ENCODE results near the gene PDE2A. TPM values are rescaled to one million over a fixed set of nuclear protein-coding genes. Genes with fewer than 3 reads are reported as not detected.

PDE2A gene
- total and polyA plus RNA-seq, 2 donors (not counting 3 experiments of a cell fraction or from before 2014, with no cell fraction given) = 14.8 to 16.8 TPM

- dilution Hi-C loops (cut with MboI; ENCODE audit: extremely low pct_ligation_motif_present, low sequenced_read_pairs) = no loop called here
- no peaks in the 10 kb centered on the region for H3K36me3 ChIP-seq (ENCODE audit: control insufficient read depth in 2 of 2, extremely low read depth in 1 of 2, insufficient read depth in 2 of 2, low read length in 2 of 2)
- ChIA-PET CTCF (no interaction called here), POLR2A (no interaction called here)
- no peak overlapping the region for H2AFZ ChIP-seq (ENCODE audit: low read depth, low read length)
- intact Hi-C loops (cut with micrococcal nuclease) = no loop called here
- no peak for FAIRE-seq
- TF ChIP-seq POLR2AphosphoS5 (IDR thresholded peaks at IDR 0.05; ENCODE audit: insufficient read depth, low read depth, low read length) = no peak
- no peak for TF ChIP-seq MAX (IDR thresholded peaks at IDR 0.05; ENCODE audit: insufficient read depth, insufficient read length)
- TF ChIP-seq EZH2 (IDR thresholded peaks at IDR 0.05; ENCODE audit: borderline replicate concordance, low read depth, low read length, severe bottlenecking) = no peak
- no peak for TF ChIP-seq JUN (IDR thresholded peaks at IDR 0.05; ENCODE audit: borderline replicate concordance, insufficient read depth, insufficient read length, low read depth)
- TF ChIP-seq FOS (IDR thresholded peaks at IDR 0.05; ENCODE audit: borderline replicate concordance, insufficient read depth, low read length) = no peak
- no peak for TF ChIP-seq MYC (IDR thresholded peaks at IDR 0.05; ENCODE audit: low read depth, low read length)
- TF ChIP-seq GATA2 (IDR thresholded peaks at IDR 0.05; ENCODE audit: insufficient read depth, insufficient read length, low read depth, low read length) = no peak
- TF ChIP-seq CTCF (IDR thresholded peaks at IDR 0.05; ENCODE audit: extremely low read depth in 1 of 2, insufficient read depth in 1 of 2, low read depth in 1 of 2, low read length in 2 of 2) = no peak
- no peak for TF ChIP-seq POLR2A (IDR thresholded peaks at IDR 0.05; ENCODE audit: low read depth, low read length)
- no peaks in the 10 kb centered on the region for H3K79me2 ChIP-seq (ENCODE audit: control insufficient read depth, insufficient read depth, low read length)
- DNase-seq (ENCODE audit: low read depth, low spot score) = no peak
- no peak overlapping the region for H3K9ac ChIP-seq (replicated peaks; ENCODE audit: extremely low read depth, insufficient read depth, low read length)
- H3K4me2 ChIP-seq (ENCODE audit: insufficient read depth, low read length) = no peak overlapping the region
- H4K20me1 ChIP-seq (replicated peaks; ENCODE audit: control insufficient read depth, extremely low read depth, insufficient read depth, low read length) = no peaks in the 10 kb centered on the region
- no peak overlapping the region for H3K27ac ChIP-seq (ENCODE audit: insufficient read depth, low read depth, low read length)
- H3K9me3 ChIP-seq (replicated peaks; ENCODE audit: control insufficient read depth, insufficient read depth, low read length) = no peaks in the 10 kb centered on the region
- no TSS peak for BruUV-seq (replicated peaks)
- H3K27me3 ChIP-seq (ENCODE audit: control insufficient read depth in 2 of 2, insufficient read depth in 2 of 2, low read length in 2 of 2) = no peaks in the 10 kb centered on the region
- no peaks in the 10 kb centered on the region for H3K9me1 ChIP-seq (replicated peaks; ENCODE audit: control insufficient read depth, extremely low read depth, insufficient read depth, low read length)
- no peaks in the 10 kb centered on the region for H3K4me1 ChIP-seq (ENCODE audit: control insufficient read depth, extremely low read depth, insufficient read depth, low read length)
- H3K4me3 ChIP-seq (replicated peaks in 1 of 3; ENCODE audit: insufficient read depth in 1 of 3, low read depth in 1 of 3, low read length in 3 of 3) = no peak overlapping the region
These were observed 55.4 kb downstream of the PDE2A start for GRCh38 chr11:72618803-72619202.

Measured in endothelial cell of umbilical vein (primary cell).